ENCODE data around the gene OR1F1. TPM values are rescaled to one million over a fixed set of nuclear protein-coding genes. Genes with fewer than 3 reads are reported as not detected.

Gene OR1F1
- total RNA-seq, 1 experiment from 2014 or later, result 0.47 TPM

Other genes with a start within 250 kb of the OR1F1 start
- 13.8 and 14.9 TPM in 2 replicates for gene KREMEN2, start 223.9 kb upstream of the OR1F1 start, total RNA-seq (2014; rRNA removed; shearing (Covaris generic))
- 28.1 and 34.1 TPM in 2 replicates for gene PAQR4, start 218.9 kb upstream of the OR1F1 start, total RNA-seq (2014; rRNA removed; shearing (Covaris generic))
- 34.8 and 45.8 TPM in 2 replicates for gene PKMYT1, start 207.8 kb upstream of the OR1F1 start, total RNA-seq (2014; rRNA removed; shearing (Covaris generic))
- not detected in 2 replicates for gene CLDN9, start 175.3 kb upstream of the OR1F1 start, total RNA-seq (2014; rRNA removed; shearing (Covaris generic))
- not detected in 2 replicates for gene CLDN6, start 170.0 kb upstream of the OR1F1 start, total RNA-seq (2014; rRNA removed; shearing (Covaris generic))
- gene TNFRSF12A, start 167.8 kb upstream of the OR1F1 start, total RNA-seq (2014; rRNA removed; shearing (Covaris generic)), result 29.0 and 32.1 TPM in 2 replicates
- 16.8 and 18.9 TPM in 2 replicates for gene HCFC1R1, start 164.3 kb upstream of the OR1F1 start, total RNA-seq (2014; rRNA removed; shearing (Covaris generic))
- gene THOC6, start 164.2 kb upstream of the OR1F1 start, total RNA-seq (2014; rRNA removed; shearing (Covaris generic)), result 25.5 and 29.4 TPM in 2 replicates
- gene BICDL2, start 151.3 kb upstream of the OR1F1 start, total RNA-seq (2014; rRNA removed; shearing (Covaris generic)), result not detected in 2 replicates
- gene MMP25, start 141.6 kb upstream of the OR1F1 start, total RNA-seq (2014; rRNA removed; shearing (Covaris generic)), result 0.06 and 0.13 TPM in 2 replicates
- gene IL32, start 122.6 kb upstream of the OR1F1 start, total RNA-seq (2014; rRNA removed; shearing (Covaris generic)), result 158 and 177 TPM in 2 replicates
- 0.73 and 0.76 TPM in 2 replicates for gene ZSCAN10, start 88.9 kb upstream of the OR1F1 start, total RNA-seq (2014; rRNA removed; shearing (Covaris generic))
- 12.9 and 13.7 TPM in 2 replicates for gene ZNF205, start 75.6 kb upstream of the OR1F1 start, total RNA-seq (2014; rRNA removed; shearing (Covaris generic))
- 2.5 and 3.0 TPM in 2 replicates for gene ZNF213, start 53.2 kb upstream of the OR1F1 start, total RNA-seq (2014; rRNA removed; shearing (Covaris generic))
- gene ZNF200, start 47.0 kb downstream of the OR1F1 start, total RNA-seq (2014; rRNA removed; shearing (Covaris generic)), result 16.1 and 17.6 TPM in 2 replicates
- gene MEFV, start 68.4 kb downstream of the OR1F1 start, total RNA-seq (2014; rRNA removed; shearing (Covaris generic)), result not detected in 2 replicates
- gene ZNF263, start 95.3 kb downstream of the OR1F1 start, total RNA-seq (2014; rRNA removed; shearing (Covaris generic)), result 46.3 and 47.6 TPM in 2 replicates
- 4.7 TPM in 2 replicates for gene TIGD7, start 117.2 kb downstream of the OR1F1 start, total RNA-seq (2014; rRNA removed; shearing (Covaris generic))
- gene ZNF75A, start 117.3 kb downstream of the OR1F1 start, total RNA-seq (2014; rRNA removed; shearing (Covaris generic)), result 17.0 and 17.6 TPM in 2 replicates
- gene OR2C1, start 167.7 kb downstream of the OR1F1 start, total RNA-seq (2014; rRNA removed; shearing (Covaris generic)), result not detected in 2 replicates
- gene ZSCAN32, start 212.8 kb downstream of the OR1F1 start, total RNA-seq (2014; rRNA removed; shearing (Covaris generic)), result 15.6 and 16.7 TPM in 2 replicates
- gene ZNF174, start 213.0 kb downstream of the OR1F1 start, total RNA-seq (2014; rRNA removed; shearing (Covaris generic)), result 13.1 and 14.5 TPM in 2 replicates